22Rv1 (cell line): ENCODE results near the gene PRPF38A.

Experiments
- ZFX ChIP-seq: fragments of 450-650 bp; IDR thresholded peaks from 2 replicates; pipeline ENCODE4 v1.6.1; 2017; ENCODE audit warnings: antibody characterized with exemption, borderline replicate concordance
- TF ChIP-seq, protein P1 (sequence below): fragments of 450-650 bp; IDR thresholded peaks from 2 replicates; pipeline ENCODE4 v1.5.1; 2017; ENCODE audit warnings: mild to moderate bottlenecking

DNA sequence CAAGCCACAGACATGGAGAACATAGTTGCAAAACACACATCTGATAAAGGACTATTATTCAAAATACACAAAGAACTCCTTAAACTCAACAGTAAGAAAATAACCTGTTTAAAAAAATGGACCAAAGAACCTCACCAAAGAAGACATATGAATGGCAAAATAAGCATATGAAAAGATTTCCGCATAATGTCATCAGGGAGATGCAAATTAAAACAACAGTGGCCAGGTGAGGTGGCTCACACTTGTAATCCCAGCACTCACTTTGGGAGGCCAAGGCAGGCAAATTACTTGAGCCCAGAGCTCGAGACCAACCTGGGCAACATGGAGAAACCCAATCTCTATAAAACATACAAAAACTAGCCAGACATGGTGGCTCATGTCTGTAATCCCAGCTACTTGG lies 50.4 kb downstream of the PRPF38A start:
- TF ChIP-seq, protein P1, sequence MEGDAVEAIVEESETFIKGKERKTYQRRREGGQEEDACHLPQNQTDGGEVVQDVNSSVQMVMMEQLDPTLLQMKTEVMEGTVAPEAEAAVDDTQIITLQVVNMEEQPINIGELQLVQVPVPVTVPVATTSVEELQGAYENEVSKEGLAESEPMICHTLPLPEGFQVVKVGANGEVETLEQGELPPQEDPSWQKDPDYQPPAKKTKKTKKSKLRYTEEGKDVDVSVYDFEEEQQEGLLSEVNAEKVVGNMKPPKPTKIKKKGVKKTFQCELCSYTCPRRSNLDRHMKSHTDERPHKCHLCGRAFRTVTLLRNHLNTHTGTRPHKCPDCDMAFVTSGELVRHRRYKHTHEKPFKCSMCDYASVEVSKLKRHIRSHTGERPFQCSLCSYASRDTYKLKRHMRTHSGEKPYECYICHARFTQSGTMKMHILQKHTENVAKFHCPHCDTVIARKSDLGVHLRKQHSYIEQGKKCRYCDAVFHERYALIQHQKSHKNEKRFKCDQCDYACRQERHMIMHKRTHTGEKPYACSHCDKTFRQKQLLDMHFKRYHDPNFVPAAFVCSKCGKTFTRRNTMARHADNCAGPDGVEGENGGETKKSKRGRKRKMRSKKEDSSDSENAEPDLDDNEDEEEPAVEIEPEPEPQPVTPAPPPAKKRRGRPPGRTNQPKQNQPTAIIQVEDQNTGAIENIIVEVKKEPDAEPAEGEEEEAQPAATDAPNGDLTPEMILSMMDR = no peak
- TF ChIP-seq ZFX = no peak
